Gastroesophageal sphincter (tissue), 4 donors: ENCODE measurements around the gene SH3RF3. TPM values are rescaled to one million over a fixed set of nuclear protein-coding genes. Genes with fewer than 3 reads are reported as not detected.

Experiments used
- ATAC-seq: fragments of 150-250 bp; one replicate; pipeline ENCODE4 v1.9.1; 2016; ENCODE audit warnings: mild to moderate bottlenecking, moderate library complexity
- H3K27ac ChIP-seq, 4 donors: fragments of 200-600 bp; sonication (generic) in 3 of 4; 1 replicate in 3 of 4; 2 replicates in 1 of 4; pipeline ENCODE4 v1.5.1; 2016 to 2019
- H3K27me3 ChIP-seq: fragments of 200-600 bp; sonication (generic); one replicate; pipeline ENCODE4 v1.5.1; 2019
- H3K36me3 ChIP-seq, 2 donors: fragments of 200-600 bp; sonication (generic); one replicate each; pipeline ENCODE4 v1.5.1; 2019; ENCODE audit warnings: control low read depth in 1 of 2
- H3K4me1 ChIP-seq, 3 donors: fragments of 200-600 bp; sonication (generic); 1 replicate in 2 of 3; 2 replicates in 1 of 3; pipeline ENCODE4 v1.5.1; 2016 to 2019; ENCODE audit warnings: control low read depth in 2 of 3
- H3K4me3 ChIP-seq, 2 donors: fragments of 200-600 bp; sonication (generic); one replicate each; pipeline ENCODE4 v1.5.1; 2019; ENCODE audit warnings: mild to moderate bottlenecking in 1 of 2, moderate library complexity in 1 of 2
- H3K9me3 ChIP-seq, 3 donors: fragments of 200-600 bp; sonication (generic); one replicate each; pipeline ENCODE4 v1.5.1; 2017 to 2019; ENCODE audit warnings: control low read depth in 2 of 3
- EP300 ChIP-seq: sonication (generic); formaldehyde crosslinking; IDR thresholded peaks from one replicate; pipeline ENCODE4 v1.6.1; 2017; ENCODE audit warnings: antibody characterized with exemption, mild to moderate bottlenecking
- POLR2A ChIP-seq, 2 donors: fragments of 450-650 bp; IDR thresholded peaks; one replicate each; pipeline ENCODE4 v1.6.1; 2017; ENCODE audit warnings: antibody characterized with exemption in 2 of 2, mild to moderate bottlenecking in 2 of 2, moderate library complexity in 1 of 2
- POLR2AphosphoS5 ChIP-seq: sonication (generic); formaldehyde crosslinking; IDR thresholded peaks from one replicate; pipeline ENCODE4 v1.6.1; 2017; ENCODE audit warnings: antibody characterized with exemption
- WGBS, 2 donors: methylation state at CpG; one replicate each; pipeline ENCODE4 v1.1.5; 2018; ENCODE audit warnings: low coverage in 1 of 2; 5-methylcytosine and 5-hydroxymethylcytosine counted together
- total RNA-seq, 4 donors: library from RNA; depleted of rRNA; stranded (reverse); fragments of >200 nt; gene quantifications; one replicate each; pipeline ENCODE4 v1.1.0, GENCODE V29; 2016
- TF ChIP-seq, protein P1 (sequence below), 4 experiments: fragments of 200-600 bp in 2 of 4; fragments of 450-650 bp in 2 of 4; sonication (generic) in 1 of 4; IDR thresholded peaks; one replicate each; pipeline ENCODE4 v1.5.1; 2017 to 2019; ENCODE audit warnings: antibody characterized with exemption in 4 of 4, mild to moderate bottlenecking in 2 of 4, moderate library complexity in 2 of 4

SH3RF3 gene
- total RNA-seq, 4 donors from 2014 or later = 10.1 to 15.8 (median 13.2) TPM

DNA sequence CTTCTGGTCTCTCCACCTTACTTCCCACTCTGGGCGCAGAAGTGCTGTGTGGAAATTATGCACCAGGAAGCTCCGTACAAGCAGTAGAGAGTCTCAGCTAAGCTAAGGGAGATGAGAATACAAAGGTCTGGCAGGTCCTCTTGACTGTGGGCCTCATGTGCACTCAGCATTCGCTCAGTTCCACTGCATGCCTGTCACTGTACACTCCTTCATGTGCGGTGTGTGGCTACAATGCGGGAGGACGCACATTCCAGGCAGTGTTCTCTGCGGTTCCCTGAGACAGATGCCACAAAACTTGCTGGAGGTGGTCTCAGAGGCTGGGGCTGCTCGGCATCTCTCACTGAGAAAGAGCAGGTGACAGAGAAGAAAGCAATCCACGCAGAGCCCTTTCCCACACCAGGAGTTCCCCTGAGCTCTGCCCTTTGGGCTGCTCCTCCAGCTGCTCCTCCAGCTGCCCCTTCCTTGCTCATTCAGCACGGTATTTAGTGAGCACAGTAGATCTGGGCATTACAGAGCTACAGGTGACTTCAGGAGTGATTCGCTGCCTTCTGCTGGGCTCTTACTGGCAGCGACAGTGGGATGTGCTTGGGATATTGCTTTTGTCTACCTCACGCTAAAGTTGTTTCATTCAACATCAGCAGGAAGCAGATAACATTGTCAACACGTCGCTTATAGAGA lies 176.6 kb downstream of the SH3RF3 start:
- no peak for TF ChIP-seq POLR2A (IDR thresholded peaks at IDR 0.05)
- TF ChIP-seq EP300 = no peak
- no peak for TF ChIP-seq POLR2AphosphoS5
- TF ChIP-seq, protein P1, sequence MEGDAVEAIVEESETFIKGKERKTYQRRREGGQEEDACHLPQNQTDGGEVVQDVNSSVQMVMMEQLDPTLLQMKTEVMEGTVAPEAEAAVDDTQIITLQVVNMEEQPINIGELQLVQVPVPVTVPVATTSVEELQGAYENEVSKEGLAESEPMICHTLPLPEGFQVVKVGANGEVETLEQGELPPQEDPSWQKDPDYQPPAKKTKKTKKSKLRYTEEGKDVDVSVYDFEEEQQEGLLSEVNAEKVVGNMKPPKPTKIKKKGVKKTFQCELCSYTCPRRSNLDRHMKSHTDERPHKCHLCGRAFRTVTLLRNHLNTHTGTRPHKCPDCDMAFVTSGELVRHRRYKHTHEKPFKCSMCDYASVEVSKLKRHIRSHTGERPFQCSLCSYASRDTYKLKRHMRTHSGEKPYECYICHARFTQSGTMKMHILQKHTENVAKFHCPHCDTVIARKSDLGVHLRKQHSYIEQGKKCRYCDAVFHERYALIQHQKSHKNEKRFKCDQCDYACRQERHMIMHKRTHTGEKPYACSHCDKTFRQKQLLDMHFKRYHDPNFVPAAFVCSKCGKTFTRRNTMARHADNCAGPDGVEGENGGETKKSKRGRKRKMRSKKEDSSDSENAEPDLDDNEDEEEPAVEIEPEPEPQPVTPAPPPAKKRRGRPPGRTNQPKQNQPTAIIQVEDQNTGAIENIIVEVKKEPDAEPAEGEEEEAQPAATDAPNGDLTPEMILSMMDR (IDR thresholded peaks at IDR 0.05) = no peak
- Histone ChIP-seq H3K36me3 (no peaks in the 10 kb centered on the region), H3K27me3 (no peaks in the 10 kb centered on the region), H3K4me3 (no peak overlapping the region), H3K9me3 (no peaks in the 10 kb centered on the region), H3K27ac (no peak overlapping the region), H3K4me1 (no peaks in the 10 kb centered on the region)
- no peak for ATAC-seq
- WGBS, 2 donors = 80% methylated on average over 1 of the region's 15 CpGs; no CpG with 5 or more reads in 1 of the 2 donors

DNA sequence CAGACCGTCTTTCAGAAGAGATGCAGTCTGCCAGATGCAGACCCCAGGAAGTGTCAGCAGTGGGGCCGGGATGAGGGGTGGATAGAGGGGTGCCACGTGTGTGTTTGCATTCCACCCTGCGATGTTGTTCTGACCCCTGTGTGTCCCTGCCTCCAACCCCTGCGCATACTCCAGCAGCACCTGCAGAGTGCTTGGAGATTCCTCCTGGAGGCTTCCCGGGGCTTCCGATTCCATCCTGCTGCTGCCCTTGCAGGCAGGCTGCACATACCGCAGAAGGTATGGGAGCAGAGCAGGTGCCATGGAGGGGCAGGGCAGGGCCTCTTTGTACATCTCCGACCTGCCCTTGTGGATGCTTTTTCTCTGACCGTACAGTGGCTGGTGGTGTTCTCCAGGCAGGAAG lies 177.2 kb downstream of the SH3RF3 start:
- 62% methylated on average over 3 of the region's 10 CpGs; no CpG with 5 or more reads in 1 of the 2 donors for WGBS, 2 donors
- ATAC-seq = no peak
- no peak overlapping the region for H3K4me3 ChIP-seq
- H3K27ac ChIP-seq = no peak overlapping the region
- no peaks in the 10 kb centered on the region for H3K36me3 ChIP-seq
- no peaks in the 10 kb centered on the region for H3K9me3 ChIP-seq
- TF ChIP-seq POLR2A (IDR thresholded peaks at IDR 0.05) = no peak
- no peak for TF ChIP-seq EP300
- TF ChIP-seq, protein P1 (IDR thresholded peaks at IDR 0.05) = no peak
- no peak for TF ChIP-seq POLR2AphosphoS5
- H3K27me3 ChIP-seq = no peaks in the 10 kb centered on the region
- H3K4me1 ChIP-seq = no peaks in the 10 kb centered on the region

GRCh38 chr2:109311771-109312170 lies 182.8 kb downstream of the SH3RF3 start:
- TF ChIP-seq EP300 (no peak), POLR2AphosphoS5 (no peak), POLR2A (IDR thresholded peaks at IDR 0.05) (no peak)
- TF ChIP-seq, protein P1 (IDR thresholded peaks at IDR 0.05) = no peak

GRCh38 chr2:109312902-109313301 lies 183.9 kb downstream of the SH3RF3 start:
- no peak for ATAC-seq
- 88% methylated on average over 5 of the region's 5 CpGs; no CpG with 5 or more reads in 1 of the 2 donors for WGBS, 2 donors
- H3K27me3 ChIP-seq = no peaks in the 10 kb centered on the region
- no peak overlapping the region for H3K4me3 ChIP-seq
- peaks cover 0 to 10% (median 4%) of the 10 kb centered on the region in 3 donors for H3K4me1 ChIP-seq
- H3K36me3 ChIP-seq = no peaks in the 10 kb centered on the region
- no peak overlapping the region for H3K27ac ChIP-seq
- H3K9me3 ChIP-seq = no peaks in the 10 kb centered on the region
- TF ChIP-seq, protein P1 (IDR thresholded peaks at IDR 0.05) = no peak
- TF ChIP-seq POLR2AphosphoS5 = no peak
- TF ChIP-seq POLR2A (IDR thresholded peaks at IDR 0.05) = no peak
- no peak for TF ChIP-seq EP300

More at GRCh38 chr2:109311771-109312170, 182.8 kb downstream of the SH3RF3 start:
- Histone ChIP-seq H3K4me3 (no peak overlapping the region), H3K36me3 (no peaks in the 10 kb centered on the region), H3K4me1 (no peaks in the 10 kb centered on the region), H3K27ac (no peak overlapping the region), H3K9me3 (no peaks in the 10 kb centered on the region), H3K27me3 (no peaks in the 10 kb centered on the region)
- 97 to 100% methylated on average over 1 to 5 of the region's 5 CpGs for WGBS, 2 donors
- no peak for ATAC-seq

DNA sequence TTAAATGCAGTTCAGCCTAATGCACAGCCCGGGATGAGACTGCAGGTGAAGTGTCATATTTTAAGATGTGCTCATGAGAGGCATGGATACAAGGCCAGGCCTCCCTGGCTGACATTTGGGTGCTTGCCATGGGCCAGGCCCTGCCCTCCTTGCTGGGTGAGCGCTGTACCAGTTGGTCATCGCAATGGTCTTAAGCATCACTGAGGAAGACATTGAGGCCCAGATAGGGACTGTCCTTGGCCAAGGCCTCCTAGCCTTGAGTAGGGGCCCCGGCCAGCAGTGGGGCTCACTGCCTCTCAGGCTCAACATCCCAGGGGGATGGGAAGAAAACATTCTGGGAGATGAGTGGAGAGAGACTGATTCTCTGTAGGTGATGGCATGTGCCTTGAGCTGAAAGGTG lies 184.3 kb downstream of the SH3RF3 start:
- 100% methylated on average over 1 of the region's 4 CpGs; no CpG with 5 or more reads in 1 of the 2 donors for WGBS, 2 donors
- Histone ChIP-seq H3K27ac (no peak overlapping the region), H3K4me1 (peaks cover 0 to 14% (median 4%) of the 10 kb centered on the region in 3 donors), H3K9me3 (no peaks in the 10 kb centered on the region), H3K36me3 (no peaks in the 10 kb centered on the region), H3K4me3 (no peak overlapping the region), H3K27me3 (no peaks in the 10 kb centered on the region)
- no peak for ATAC-seq
- no peak for TF ChIP-seq EP300
- TF ChIP-seq POLR2AphosphoS5 = no peak
- TF ChIP-seq, protein P1 (IDR thresholded peaks at IDR 0.05) = no peak
- TF ChIP-seq POLR2A (IDR thresholded peaks at IDR 0.05) = no peak
